NCI-H1694 (cell line): ENCODE data around the gene DCLRE1A.
A peak's percentile ranks its signal among the peaks of the same experiment; 100 is the strongest.
"Not testable (repeated sequence)": the region's sequence is repeated elsewhere in the genome, so short reads cannot be mapped to it uniquely, and the experiment has no call there.

Experiments
- DNase-seq: peaks from one replicate; lab custom pipeline; 2025; lab: John Stamatoyannopoulos, UW

The DCLRE1A gene

DNA sequence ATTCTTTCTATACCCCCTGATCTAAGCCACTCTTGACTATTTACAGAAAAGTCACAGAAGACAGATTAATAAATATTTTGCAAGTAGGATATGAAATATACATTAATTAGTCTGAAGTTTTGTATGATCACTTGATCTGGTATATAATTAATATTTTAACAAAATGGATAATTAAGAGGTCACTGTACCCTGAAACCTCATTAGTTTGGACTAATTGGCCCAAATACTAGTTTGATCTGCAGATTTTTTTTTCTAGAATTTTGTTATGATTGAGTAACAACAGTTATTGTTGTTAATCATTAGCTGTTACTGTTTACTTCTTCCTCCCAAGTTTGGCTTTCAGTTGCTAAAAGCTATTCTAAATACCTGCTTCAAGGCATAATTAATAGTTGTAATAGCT, 3.3 kb upstream of the DCLRE1A start:
- DNase-seq, result no peak

DNA sequence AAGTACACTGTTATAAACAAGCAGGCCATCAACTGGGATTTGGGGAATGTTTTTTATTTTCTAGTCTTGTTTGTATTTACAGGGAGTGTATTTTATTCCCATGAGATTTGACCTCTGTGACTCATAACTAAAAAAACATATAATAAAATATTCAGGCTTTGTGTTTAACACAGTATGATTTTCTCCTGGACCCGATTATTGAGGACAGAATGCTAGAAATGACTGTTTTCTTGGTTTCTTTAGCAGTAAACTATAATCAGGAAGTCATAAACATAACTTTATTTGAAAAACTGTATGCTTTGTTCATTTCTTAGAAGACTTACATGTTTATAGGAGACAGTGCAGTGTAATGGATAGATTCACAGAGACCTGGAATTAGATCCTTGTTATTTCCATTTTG, 2.7 kb upstream of the DCLRE1A start:
- DNase-seq, result no peak

DNA sequence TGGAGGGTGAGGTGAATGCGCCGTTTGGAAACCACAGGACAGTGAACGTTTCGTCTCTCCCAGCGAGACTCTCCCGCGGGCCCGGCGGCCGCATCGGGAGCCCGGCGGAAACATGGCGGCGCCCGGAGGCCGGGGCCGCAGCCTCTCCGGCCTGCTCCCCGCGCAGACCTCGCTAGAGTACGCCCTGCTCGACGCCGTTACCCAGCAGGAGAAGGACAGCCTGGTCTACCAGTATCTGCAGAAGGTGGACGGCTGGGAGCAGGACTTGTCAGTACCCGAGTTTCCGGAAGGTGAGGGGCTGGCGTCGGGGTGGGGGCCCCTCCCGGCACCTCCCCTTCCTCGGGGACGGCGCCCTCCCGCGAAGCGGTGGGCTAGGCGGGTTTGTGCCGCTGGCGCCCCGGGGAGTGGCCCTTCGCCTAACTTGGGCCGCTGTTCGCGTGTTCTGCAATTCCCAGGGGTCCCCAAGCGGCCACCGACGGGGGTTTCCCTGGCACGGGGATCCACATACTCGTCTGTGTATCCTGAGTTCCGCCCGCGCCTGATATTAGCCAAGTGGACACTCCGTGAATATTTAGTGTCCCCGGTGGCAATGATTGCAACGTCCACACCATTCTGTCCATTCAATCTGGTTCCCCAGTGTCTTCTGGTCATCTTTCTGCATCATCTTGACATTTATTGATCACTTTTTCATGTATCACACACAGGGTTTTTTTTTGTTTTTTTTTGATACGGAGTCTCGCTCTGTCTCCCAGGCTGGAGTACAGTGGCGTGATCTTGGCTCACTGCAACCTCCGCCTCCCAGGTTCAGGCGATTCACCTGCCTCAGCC, 1.1 kb upstream of the DCLRE1A start:
- no peak for DNase-seq

DNA sequence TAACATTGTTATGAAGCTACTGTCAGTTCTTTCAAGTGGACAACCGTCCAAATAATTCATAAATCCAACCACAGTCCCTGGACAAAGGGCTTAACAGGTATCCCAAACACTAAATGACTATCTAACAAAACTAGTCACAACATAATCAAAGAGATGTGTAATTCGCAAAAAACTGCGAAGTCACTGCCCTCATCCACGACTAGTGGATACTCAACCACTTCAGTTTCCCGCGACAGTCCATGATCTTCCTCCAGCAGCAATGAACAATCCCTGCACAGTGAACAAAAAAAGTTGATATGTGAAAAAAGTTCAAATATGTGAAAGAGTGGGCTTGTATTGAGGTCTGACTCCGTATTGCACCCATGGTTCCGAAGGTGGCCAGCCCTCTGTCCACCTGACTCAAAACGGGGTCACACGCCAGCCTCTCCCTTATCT, 287 bp downstream of the DCLRE1A start:
- no peak for DNase-seq

DNA sequence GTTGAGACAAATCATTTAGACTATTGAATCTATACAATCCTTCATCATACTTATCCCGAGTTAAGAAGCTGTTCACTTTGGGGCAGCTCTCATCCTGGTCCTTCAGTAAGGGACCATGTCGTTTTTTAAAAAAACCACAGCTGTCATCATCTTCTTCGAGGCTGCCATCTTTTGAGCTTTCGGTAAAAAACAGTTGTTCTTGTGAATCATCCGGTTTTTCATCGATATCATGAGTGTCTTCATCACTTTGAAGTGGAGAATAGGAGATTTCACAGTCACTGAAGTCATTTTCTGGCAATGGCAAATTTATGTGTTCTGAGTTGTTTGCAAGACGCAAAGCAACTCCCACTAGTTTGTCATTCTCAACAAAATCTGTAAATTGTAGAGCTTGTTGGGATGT, 3.9 kb downstream of the DCLRE1A start:
- no peak for DNase-seq

DNA sequence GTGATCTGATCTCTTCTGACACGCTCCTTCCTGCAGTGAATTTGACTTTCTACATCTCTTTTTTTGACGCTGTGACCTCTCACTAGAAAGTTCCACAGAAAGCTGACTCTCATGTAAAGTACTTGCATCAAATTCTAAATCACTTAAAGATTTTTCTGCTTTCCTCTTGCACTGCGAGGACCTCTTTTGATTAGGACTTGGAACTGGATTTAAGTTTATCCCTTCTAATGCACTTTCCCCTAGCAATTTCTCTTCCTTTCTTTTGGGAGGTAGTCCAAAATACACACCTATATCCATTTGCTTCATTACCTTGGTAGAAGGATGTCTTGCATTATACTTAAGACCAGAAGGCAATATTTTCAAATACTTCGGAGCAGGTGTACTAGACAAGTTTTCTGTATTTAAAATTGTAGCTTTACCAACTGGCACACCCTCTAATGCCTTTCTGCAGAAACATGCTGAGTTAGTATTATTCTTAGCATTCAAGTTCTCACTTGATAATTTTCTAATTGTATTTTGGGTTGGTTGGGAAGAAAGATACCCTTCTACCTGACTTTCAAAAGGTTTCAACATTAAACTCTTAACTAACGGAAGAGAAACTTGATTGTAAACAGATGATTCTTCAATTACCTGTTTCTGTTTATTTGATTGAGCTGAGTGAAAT, 4.6 kb downstream of the DCLRE1A start:
- DNase-seq, result no peak

DNA sequence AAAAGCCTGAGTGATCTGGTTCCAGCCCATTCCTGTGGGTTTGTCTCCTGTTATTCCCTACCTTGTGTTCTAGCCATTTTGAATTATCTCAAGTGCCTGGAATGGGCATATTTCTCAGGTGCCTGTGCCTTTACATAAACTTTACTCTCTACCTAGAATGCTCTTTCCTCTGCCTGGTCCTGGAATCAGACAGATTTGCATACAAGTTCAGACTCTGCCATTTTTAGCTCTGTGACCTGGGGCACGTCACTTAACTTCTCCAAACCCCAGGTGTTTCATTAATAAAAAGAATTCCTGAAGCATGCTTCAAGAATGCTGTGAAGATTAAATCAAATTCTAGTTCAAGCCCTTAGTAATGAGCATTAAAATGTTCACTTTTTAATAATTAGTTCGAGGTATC, 7.8 kb downstream of the DCLRE1A start:
- DNase-seq, result no peak

DNA sequence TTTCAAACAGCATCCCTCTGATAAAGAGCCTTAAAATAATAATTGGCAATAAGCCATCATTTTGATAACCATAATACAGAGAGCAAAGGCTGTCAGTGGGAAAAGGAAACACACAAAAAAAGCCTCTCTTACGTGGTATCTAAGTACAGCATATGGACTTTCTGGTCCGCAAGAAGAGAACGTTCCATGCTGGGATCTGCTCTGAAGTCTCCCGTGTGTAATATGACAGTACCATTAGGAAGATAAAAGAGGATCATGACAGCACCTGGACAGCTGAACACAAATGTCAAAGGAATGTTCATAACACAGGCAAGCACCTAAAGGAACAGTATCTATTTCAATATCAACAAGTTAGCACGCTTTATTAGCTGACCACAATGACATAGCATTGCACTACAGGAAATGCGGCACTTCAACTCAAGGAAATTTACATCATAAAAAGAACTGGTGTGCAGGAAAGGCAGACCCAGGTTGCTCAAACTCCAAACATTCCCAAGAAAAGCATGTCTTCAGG, 9.9 kb downstream of the DCLRE1A start:
- no peak for DNase-seq

DNA sequence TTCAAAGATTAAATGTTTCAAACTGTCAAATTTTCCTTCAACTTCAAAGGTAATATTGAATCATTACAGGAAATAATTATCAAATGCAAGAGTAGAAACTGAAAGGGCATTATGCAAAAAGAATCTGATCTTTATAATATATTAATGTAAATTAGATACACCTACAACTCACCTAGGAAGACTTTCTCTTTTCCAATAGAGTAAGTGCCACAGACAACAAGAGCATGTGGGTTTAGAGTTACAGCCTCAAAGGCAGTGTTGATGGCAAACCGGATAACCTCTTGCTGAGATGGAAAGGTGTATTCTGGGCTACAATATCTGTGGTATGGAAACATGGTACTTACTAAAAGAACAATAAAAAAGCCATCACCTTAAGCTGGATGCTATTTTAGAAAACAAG, 11.7 kb downstream of the DCLRE1A start:
- DNase-seq, result no peak

DNA sequence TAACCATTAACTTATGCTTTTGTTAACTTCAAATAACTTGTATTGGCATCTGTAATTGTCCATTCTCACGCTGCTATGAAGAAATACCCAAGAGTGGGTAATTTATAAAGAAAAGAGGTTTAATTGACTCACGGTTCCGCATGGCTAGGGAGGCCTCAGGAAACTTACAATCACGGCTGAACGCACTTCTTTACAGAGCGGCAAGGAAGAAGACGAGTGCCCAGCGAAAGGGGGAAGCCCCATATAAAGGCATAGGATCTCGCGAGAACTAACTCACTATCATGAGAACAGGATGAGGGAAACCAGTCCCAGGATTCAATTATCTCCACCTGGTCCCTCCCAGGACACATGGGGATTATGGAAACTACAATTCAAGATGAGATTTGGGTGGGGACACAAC, 25.3 kb downstream of the DCLRE1A start:
- DNase-seq, result not testable (repeated sequence)

DNA sequence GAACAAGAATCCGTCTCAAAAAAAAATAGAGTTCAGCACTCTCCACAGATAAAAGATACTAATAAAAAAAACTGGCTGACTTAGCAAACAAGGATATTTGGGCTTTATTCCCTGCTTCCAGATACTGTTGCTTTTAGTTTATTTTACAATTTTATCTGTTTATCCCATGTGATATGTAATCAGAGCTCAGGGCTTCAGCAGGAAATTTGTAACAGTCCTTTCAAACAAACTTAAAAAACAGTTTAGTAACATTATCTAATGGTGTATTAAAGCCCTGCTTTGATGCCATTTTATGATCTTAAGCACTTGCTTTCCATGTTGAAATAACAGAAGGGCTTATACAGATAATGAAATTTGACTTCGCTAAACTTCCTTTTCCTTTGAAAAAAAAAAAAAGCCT, 28.1 kb downstream of the DCLRE1A start:
- DNase-seq, result no peak

DNA sequence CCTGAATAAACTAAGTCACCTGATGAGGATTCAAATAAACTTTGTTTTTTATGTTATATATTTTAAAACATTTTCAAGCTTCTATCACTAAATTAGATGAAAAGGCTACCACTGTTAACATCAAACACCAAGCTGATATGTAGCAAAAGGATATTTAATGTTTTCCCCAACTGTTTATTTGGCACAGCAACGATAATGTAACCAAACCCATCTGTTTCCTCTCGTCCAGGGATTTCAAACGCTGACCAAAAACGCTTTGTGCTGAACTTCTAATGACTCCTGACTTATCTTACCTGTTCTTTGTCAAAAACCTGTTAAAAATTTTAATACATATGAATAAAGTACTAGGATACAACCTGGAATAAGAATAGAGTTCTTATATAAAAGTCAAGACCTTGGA, 30.5 kb downstream of the DCLRE1A start:
- DNase-seq, result no peak

DNA sequence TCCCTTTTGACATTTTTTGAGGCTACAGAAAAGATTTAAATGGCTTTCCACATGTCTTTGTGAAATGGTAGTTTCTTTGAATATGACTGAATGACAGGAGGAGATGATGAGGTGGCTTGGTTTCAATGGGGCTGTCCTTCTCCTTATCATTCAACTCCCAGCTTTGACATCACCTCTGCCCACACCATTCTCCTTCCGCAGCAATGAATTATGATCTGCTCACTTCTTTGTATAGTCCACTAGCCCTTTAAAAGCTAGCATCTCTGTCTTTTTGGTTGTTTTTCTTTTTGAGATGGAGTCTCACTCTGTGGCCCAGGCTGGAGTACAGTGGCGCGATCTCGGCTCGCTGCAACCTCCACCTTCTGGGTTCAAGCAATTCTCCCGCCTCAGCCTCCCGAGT, 31.7 kb downstream of the DCLRE1A start:
- DNase-seq, result no peak

DNA sequence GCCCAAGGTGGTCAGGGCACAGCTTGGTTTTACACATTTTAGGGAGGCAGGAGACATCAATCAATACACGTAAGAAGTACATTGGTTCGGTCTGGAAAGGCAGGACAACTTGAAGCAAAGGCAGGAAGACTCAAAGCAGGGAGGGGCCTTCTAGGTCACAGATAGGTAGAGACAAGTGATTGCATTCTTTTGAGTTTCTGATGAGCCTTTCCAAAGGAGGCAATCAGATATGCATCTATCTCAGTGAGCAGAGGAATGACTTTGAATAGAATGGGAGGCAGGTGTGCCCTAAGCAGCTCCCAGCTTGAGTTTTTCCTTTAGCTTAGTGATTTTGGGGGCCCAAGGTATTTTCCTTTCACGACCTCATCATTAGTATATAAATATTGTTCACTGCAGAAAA, 32.6 kb downstream of the DCLRE1A start:
- not testable (repeated sequence) for DNase-seq

DNA sequence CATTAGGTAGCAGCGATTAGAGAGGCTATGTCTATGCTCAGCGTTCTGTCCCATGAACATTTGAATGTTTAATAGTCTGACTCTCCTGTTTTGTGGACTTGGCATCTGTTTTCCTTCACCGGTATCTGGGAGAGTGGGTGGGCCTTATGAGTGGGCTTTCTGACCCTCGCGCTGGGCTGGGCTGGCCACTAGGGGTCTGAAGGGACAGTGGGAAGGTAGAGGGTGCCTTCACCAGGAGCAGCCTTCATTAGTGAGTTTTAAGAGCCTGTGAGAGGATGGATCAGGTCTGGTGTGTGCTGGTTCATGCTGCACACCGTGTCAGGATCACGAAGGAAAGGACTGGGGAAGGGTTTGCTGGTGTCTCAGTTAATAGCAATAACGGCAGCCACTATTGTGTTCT, 33.4 kb downstream of the DCLRE1A start:
- no peak for DNase-seq

DNA sequence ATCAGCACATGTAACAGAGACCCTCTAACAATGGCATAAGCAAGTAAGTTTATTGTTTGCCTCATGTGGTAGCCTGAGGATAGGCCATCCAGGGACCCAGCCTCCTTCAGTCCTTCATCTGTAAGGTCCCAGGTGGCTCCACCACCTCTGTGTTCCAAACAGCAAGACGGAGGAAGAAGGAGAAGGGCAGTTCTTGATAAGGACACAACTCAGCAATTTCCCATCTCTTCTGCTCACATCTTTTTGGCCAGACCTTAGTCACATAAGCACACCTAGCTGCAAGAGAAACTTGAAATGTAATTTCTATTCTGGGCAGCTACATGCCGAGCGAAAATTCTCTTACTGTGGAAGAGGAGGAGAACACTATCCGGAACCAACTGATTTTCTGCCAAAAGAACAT, 33.9 kb downstream of the DCLRE1A start:
- DNase-seq, result no peak

DNA sequence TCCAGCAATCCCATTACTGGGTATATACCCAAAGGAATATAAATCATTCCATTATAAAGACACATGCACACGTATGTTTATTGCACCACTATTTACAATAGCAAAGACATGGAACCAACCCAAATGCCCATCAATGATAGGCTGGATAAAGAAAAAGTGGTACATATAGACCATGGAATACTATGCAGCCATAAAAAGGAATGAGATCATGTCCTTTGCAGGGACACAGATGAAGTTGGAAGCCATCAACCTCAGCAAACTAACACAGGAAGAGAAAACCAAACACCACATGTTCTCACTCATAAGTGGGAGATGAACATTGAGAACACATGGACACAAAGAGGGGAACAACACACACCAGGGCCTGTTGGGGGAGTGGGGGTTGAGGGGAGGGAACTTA, 39.2 kb downstream of the DCLRE1A start:
- DNase-seq, result not testable (repeated sequence)

DNA sequence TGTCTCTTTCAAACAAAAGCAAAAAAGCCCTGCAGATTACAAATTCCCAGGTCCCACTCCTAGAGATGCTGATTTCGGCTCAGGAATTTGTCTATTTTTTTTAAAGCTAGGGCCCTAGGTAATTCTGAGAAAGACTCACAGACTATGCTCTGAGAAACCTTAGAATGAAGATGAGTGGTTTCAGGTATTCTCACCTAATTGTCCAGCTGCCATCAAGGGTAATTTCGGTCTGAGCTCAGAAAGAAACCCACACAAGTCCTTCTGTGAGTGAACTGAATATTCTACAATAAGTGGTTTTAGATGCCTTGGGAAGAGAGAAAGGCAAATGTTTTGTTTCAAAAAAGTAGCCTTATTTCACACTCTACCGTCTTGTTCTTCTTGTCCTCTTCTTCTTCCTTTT, 45.7 kb downstream of the DCLRE1A start:
- no peak for DNase-seq

DNA sequence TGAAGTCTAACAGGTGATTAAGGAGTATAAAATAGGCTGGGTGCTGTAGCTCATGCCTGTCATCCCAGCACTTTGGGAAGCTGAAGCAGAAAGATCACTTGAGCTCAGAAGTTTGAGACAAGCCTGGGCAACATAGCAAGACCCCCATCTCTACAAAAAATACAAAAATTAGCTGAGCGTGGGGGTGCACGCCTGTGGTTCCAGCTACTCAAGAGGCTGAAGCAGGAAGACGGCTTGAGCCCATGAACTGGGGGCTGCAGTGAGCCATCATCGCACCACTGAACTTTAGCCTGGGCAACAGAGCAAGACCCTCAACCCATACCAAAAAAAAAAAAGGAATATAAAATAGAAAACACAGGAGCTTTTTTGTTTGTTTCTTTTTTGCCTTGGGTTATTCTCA, 47.4 kb downstream of the DCLRE1A start:
- DNase-seq, result no peak

DNA sequence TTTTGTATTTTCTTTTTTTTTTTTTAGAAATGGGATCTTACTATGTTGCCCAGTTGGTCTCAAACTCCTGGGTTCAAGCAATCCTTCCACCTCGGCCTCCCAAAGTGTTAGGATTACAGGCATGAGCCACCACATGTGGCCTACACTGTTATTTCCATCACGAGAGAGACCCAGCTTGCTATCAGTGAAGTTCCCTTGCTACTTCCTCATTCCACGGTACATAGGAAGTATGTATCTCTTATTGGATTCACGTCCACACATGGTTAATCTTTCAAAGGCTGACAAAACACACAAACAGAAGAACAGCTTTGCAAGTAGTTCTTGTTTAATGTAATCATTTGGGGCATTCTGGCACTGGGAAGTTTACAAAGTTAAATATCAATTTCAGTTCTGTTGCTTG, 50.9 kb downstream of the DCLRE1A start:
- DNase-seq, result no peak

DNA sequence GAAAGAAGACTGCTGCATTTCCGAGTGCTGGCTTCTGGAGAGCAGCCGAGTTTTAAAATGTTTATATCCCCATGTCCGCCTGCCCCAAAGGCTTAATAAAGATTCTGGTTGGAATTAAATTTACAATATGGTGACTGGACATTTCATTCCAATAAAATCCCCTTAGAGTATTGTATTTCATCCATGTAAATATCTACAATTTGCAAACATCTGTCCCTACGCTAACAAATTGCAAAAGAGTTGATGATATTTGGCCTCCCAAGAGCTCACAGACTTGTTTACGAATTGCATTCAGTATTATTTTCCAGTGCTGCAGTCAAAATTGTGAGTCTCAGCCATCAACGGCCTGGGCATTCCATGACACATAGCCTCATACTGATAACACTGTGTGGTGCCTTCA, 52.3 kb downstream of the DCLRE1A start:
- no peak for DNase-seq

DNA sequence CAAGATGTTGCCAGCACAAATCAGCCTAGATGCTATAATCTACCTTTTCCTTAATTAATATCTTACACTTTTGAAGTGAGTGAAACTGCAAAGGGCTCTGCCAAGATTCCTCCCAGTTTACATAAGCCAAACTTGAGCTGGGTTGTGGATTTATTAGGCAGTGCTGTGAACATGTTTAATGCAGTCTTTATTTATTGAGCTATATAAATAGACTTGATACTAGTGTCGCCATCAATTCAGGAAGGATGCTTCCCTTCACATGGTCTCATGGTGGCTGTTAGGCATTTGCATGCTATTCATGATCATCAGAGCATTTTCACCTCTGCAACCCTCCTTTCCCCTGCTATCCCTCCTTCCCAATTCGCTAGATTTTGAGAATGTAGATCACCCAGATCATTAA, 62.2 kb downstream of the DCLRE1A start:
- no peak for DNase-seq

DNA sequence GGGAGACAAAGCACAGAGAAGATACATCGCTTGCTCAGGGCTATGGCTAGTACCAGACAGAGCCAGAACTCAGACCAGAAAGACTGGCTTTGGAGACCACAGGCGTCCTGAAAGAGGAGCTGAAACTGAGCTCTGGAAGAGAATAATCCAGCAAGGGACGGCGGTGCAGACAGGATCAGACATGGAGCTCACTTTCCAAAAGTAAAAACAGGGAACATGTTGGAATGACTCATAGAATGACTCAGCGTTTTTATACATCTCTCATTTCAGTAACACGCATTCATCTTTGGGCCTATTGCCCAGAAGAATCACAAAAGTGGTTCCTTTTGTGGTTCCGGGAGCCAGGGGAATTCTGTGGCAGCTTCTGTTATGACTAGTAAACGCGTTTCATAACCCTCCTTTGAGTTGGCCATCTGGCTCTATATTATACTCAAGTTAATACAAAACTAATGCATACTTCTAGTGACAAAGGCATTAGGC, 65.2 kb downstream of the DCLRE1A start:
- DNase-seq, result peak; percentile 58
